ENCODE measurements around the gene WNK3.

Gene WNK3

DNA sequence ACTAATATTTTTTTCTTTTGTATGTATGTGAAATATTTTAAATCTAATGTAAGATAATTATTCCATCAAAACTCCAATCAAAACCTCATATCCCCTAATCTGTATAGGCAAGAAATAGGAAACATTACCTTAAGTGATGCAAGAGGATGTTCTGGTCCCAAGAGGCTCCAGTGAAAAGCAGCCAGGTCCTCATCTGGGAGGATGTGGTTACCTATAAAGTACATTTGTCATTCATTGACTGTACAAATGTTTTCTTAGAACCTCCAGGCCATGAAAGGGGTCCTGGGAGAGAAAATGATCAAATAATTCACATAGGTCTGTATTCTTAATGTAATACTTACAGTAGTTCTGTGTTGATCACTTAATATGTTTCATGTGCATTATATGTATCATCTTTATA, 200.3 kb downstream of the WNK3 start:
- no peak for DNase-seq

Data from hematopoietic multipotent progenitor cell treated with erythropoietin and hydrocortisone succinate and interleukin-3 and kit ligand, for 6 days (in vitro differentiated cells).